Breast epithelium (tissue), 3 donors: ENCODE measurements around the gene UBE2E1.

Source experiments
- POLR2A ChIP-seq: fragments of 450-650 bp; IDR thresholded peaks from one replicate; pipeline ENCODE4 v1.6.1; 2016; ENCODE audit warnings: antibody characterized with exemption, mild to moderate bottlenecking, moderate library complexity
- POLR2AphosphoS5 ChIP-seq, 3 donors: sonication (generic); formaldehyde crosslinking; IDR thresholded peaks; one replicate each; pipeline ENCODE4 v1.6.1; 2017; ENCODE audit warnings: antibody characterized with exemption in 3 of 3
- TF ChIP-seq, protein P1 (sequence below), 3 donors: fragments of 450-650 bp; IDR thresholded peaks; one replicate each; pipeline ENCODE4 v1.5.1; 2016 to 2017; ENCODE audit warnings: antibody characterized with exemption in 3 of 3, mild to moderate bottlenecking in 3 of 3, moderate library complexity in 3 of 3

DNA sequence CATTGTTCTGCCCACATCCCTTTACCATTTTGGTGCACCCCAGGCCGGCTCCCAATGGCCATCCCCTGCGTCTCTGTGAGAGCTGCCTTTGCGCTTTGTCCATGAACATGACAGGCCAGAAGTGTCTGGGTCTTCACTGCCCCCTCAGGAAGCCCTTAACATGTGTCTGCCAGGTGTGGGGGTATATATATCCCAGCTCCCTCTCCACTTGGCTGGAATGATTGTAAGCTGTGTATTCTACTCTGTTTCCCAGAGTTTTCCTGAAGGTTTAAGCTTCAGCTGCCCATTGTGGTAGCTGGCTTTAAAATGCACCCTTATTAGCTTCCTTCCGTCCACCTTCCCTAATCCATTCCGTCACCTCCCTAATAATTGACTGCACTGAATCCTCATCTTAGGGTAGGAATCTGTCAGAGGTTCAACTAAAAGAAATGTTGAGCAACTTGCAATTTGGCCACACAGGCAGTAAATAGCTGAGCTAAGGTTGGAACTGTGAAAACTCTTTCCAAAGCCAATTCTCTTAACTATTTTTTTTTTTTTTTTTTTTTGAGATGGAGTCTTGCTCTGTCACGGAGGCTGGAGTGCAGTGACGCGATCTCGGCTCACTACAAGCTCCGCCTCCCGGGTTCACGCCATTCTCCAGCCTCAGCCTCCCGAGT is 30.4 kb upstream of the UBE2E1 start:
- TF ChIP-seq POLR2AphosphoS5 (IDR thresholded peaks at IDR 0.05) (no peak), POLR2A (no peak)
- TF ChIP-seq, protein P1, sequence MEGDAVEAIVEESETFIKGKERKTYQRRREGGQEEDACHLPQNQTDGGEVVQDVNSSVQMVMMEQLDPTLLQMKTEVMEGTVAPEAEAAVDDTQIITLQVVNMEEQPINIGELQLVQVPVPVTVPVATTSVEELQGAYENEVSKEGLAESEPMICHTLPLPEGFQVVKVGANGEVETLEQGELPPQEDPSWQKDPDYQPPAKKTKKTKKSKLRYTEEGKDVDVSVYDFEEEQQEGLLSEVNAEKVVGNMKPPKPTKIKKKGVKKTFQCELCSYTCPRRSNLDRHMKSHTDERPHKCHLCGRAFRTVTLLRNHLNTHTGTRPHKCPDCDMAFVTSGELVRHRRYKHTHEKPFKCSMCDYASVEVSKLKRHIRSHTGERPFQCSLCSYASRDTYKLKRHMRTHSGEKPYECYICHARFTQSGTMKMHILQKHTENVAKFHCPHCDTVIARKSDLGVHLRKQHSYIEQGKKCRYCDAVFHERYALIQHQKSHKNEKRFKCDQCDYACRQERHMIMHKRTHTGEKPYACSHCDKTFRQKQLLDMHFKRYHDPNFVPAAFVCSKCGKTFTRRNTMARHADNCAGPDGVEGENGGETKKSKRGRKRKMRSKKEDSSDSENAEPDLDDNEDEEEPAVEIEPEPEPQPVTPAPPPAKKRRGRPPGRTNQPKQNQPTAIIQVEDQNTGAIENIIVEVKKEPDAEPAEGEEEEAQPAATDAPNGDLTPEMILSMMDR (IDR thresholded peaks at IDR 0.05): no peak
